Ureter (tissue), 1 donor: ENCODE measurements around the gene MINDY4. TPM values are rescaled to one million over a fixed set of nuclear protein-coding genes. Genes with fewer than 3 reads are reported as not detected.

Experiments used
- DNase-seq: peaks from one replicate; pipeline ENCODE4 v3.0.0-alpha.2; 2020; ENCODE audit warnings: low spot score
- total RNA-seq: library from RNA; stranded (reverse); gene quantifications from one replicate; pipeline ENCODE4 v1.2.4, GENCODE V29; 2023
- donor health status: DM: yes; HTN: yes; CAD: no.

Gene MINDY4
- total RNA-seq, 1 donor from 2014 or later = 16.8 TPM

GRCh38 chr7:30802812-30803211, 31.6 kb downstream of the MINDY4 start:
- no peak for DNase-seq

DNA sequence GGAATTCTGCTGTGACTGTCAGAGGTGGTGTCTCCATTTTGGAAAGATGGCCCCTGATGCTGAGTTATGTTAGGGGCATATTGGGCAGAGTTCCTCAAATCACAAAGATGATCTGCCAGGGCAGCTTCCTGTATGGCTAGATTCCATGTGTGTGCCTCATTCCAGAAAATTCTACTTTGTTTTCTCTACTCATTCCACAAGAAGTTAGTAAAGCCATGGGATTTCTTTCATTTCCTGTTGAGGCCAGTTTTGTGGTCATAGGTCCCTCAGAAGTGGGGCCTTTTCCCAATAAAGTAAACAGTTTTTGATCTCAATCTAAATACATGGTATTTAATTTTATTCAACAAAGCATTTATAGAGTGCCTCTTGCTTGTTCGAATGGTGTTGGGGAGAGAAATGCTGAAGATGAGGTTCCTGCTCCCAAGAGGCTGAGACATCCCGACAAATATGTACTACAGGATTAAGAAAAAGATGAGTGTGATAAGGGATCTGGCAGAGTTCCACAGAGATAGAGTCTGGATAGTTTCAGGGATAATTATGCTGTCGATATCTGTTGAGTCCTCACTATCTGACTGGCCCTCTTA, 33.0 kb downstream of the MINDY4 start:
- no peak for DNase-seq

DNA sequence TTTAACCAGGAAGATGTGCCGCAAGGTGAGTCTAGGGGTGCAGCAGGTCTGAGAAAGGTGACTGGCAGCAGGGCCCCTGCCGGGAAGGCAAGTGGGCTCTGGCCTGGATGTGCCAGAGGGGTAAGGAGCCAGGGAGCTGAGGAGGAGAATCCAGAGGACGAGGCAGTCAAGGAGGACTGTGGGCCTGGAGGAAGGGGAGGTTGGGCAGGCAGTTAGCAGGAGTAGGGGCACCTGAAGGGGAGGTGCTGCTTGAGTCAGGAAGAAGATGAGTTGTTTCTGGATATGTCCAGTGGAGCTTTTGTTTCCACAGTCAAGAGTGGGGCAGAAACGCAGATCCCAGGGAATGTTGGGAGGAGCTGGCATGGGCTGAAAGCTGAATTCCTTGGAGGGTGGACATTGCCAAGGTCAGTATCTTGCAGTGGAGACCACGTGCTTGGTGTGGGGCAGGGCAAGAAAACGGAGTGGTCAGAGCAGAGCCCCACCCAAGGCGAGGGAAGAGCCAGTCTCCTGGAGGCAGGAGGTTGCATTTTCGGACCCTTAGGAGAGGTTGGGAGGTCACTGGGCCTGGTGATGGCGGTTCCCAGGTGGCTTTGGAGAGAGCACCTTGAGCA, 34.0 kb downstream of the MINDY4 start:
- DNase-seq = no peak

GRCh38 chr7:30805931-30806330, 34.7 kb downstream of the MINDY4 start:
- no peak for DNase-seq

DNA sequence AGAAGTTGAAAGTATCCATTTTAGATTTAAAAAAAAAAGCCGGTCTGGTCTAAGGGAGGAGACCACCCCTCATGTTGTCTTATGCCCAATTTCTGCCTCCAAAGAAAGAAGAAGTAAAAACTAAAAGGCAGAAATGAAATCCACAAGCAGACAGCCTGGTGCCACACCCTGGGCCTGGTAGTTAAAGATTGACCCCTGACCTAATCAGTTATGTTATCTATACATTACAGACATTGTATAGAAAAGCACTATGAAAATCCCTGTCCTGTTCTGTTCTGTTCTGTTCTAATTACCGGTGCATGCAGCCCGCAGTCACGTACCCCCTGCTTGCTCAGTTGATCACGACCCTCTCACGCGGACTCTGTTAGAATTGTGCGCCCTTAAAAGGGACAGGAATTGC, 36.3 kb downstream of the MINDY4 start:
- DNase-seq = peak; percentile 22

- peak; percentile 10 for DNase-seq
Observed at GRCh38 chr7:30807941-30808340, 36.7 kb downstream of the MINDY4 start.

GRCh38 chr7:30810986-30811385, 39.8 kb downstream of the MINDY4 start:
- no peak for DNase-seq

DNA sequence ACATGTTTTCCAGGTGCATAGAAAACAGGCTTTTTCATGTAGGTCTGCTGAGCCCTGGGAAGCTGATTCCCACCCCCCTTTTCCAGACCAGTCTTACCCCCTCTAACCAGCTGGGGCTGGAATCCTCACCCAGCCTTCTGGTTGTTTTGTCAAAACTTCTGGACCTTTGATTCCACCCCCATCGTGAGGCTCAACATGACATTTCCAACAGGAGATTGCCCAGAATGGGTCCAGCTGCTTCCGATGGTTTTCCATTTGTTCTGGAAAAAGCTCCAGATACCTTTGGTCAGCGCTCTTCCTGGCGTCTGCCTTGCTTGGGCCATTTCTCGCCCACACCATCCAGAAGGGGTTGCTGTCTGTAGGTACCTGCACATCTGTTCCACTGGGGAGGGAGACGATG, 41.5 kb downstream of the MINDY4 start:
- no peak for DNase-seq

- peak; percentile 44 for DNase-seq
Observed at GRCh38 chr7:30813466-30813865, 42.2 kb downstream of the MINDY4 start.

- DNase-seq = peak; percentile 66
Observed at GRCh38 chr7:30814700-30815387, 43.6 kb downstream of the MINDY4 start.

DNA sequence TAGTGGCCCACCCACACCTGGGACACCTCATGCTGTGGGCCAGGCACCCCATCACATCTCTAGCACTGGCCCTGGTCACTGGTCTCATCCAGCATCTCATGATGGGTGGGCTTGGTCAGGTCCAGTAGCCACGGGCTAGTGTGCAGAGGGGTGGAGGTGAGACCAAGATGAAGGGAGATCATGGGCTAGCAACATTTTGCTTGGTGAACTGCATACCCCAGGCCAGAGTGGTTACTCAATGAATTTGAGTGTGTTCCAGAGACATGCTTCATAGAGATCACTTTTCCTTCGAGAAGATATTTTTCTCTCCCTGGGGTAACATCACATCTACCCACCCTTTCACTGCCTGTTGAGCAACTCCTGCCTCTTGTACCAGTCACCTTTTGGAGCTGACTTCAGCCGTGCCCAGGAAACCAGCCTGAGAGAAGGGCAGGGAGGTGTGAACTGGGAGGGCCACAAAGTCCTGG, 44.2 kb downstream of the MINDY4 start:
- peak; percentile 41 for DNase-seq

- DNase-seq = peak; percentile 48
Observed at GRCh38 chr7:30815951-30816644, 44.9 kb downstream of the MINDY4 start.

DNA sequence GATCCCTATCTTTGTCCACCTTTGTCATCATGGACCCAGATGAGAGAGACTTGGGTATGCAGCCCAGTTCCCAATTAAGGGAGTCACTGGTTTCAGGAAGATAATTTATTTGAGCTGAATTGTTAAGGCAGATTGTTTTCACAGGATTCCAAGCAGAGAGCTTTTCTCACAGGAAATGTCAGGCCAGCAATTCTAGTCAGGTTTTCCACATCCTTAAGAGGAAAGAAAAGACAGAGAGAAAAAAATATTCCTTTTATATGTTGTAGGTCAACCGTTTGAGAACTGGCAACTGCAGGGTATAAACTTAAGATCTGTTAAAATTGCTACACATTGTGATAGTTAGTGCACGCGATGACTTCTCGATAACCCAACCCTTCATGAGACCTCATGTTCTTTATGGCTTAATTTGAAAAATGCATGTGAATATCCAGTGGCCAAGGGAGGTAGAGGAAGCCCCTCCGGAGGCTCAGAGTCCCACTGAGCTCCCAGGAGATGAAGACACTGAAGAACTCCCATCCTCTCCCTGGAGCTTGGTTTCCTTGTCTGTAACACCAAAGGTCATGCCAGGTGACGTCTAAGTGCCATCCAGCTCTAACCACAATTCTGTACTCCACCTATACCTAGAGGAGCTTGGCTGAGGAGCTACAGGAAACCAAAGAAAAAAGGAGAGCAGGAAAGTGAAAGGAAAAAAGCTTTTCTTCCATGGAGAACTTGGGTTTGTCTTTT, 45.6 kb downstream of the MINDY4 start:
- peak; percentile 22 for DNase-seq

DNA sequence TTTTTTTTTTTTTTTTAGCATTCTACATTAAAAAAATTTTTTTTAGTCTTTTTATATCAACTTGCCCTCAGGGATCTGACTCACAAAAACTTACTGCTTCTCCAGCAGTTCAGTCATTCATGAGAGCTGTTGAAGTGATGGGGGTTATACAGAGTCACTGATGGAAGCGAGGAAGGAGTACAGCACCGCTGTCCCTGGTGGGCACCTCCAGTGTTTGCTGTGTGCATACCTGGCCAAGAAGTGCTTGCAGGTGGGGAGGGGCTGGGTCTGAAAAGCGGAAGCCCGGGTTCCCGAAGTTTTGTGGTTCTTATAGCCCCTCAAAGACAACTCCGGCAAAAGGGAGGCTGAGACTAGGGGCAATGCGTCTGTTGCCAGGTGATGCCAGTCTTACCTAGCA, 46.2 kb downstream of the MINDY4 start:
- peak; percentile 39 for DNase-seq

DNA sequence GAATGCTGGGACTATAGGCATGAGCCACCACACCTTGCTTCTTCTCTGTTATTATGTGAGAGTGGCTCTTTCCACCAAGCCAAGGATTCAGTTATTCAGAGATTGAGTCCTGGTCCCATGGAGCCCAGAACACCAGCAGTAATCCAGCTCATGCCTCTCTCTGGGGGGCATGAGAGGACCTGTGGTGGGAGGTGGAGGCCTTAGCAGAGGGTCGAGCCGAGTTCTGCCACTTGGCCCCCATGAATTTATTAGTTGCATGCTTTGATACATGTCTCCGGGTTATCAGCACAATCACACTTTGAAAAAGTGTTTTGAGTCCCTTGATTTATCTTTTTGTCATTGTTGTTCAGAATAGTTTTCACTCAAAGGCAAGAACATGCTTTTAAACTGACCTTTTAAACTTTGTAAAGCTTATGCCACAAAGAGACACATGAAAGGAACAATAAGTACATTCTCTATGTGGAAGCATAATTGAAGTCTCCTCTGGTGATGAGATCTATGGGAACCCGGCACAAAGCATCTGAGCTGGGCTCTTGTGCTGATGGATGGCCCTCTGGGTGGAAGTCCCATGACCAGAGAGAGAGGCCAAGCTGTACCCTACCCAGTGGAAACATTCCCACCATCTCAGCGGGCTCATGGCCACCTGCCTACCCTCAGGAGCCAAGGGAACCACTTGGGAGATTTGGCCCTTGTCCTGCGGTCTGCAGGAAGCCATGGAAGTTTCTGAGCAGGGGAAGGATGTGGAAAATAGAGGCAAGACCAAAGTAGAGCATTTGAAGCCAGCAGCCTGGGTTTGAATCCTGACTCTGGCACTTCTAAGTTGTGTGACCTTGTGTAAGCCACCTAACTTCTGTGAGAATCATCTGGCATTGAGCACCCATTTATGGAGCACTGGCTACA, 53.9 kb downstream of the MINDY4 start:
- peak; percentile 32 for DNase-seq

GRCh38 chr7:30826181-30826580, 55.0 kb downstream of the MINDY4 start:
- DNase-seq = peak; percentile 2

- peak; percentile 30 for DNase-seq
Observed at GRCh38 chr7:30828591-30828990, 57.4 kb downstream of the MINDY4 start.

DNA sequence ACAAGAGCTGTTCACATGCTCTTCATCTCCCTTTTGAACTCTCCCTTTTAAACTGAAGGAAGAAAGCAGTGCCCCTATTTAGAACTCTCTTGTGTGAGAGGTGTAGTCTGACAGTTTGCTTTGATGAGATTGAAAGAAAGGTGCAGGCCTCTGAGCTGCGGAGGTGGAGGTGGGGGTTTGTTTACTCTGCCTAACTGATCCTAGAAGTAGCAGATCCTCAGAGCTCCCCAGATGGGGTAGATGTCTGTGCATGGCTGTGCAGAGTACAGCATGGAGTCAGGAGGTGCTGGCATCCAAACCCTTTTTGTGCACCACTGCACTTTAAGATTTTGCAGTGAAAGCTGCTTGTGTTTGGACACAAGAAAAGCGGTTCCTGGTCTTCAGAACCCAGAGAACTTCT, 58.3 kb downstream of the MINDY4 start:
- DNase-seq = peak; percentile 23

GRCh38 chr7:30831227-30831626, 60.0 kb downstream of the MINDY4 start:
- DNase-seq = peak; percentile 9

DNA sequence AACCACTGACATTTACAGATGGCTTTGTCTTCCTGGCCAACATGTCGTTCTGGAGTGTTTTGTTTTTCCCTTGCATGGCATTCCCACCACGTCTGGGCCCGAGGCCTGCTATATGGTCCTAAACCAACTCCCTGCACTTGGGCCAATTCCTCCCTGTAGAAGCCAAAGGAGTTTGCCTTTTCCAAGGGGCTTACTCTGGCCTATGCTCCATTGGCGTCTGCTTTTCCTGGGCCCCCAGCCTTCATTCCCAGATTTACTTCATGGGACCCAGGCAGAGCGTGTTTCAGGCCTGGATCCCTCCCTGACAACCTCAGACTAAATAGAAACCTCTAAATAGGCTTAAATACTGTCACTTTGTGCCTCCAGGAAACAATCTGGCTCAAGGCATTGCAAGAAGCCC, 60.7 kb downstream of the MINDY4 start:
- DNase-seq = peak; percentile 23
